OCI-M2 (cell line): ENCODE results near the gene NEB.

Experiments used
- DNase-seq: peaks from one replicate; lab custom pipeline; 2025; ENCODE audit not compliant: unreplicated experiment; lab: John Stamatoyannopoulos, UW

Gene NEB, protein sequence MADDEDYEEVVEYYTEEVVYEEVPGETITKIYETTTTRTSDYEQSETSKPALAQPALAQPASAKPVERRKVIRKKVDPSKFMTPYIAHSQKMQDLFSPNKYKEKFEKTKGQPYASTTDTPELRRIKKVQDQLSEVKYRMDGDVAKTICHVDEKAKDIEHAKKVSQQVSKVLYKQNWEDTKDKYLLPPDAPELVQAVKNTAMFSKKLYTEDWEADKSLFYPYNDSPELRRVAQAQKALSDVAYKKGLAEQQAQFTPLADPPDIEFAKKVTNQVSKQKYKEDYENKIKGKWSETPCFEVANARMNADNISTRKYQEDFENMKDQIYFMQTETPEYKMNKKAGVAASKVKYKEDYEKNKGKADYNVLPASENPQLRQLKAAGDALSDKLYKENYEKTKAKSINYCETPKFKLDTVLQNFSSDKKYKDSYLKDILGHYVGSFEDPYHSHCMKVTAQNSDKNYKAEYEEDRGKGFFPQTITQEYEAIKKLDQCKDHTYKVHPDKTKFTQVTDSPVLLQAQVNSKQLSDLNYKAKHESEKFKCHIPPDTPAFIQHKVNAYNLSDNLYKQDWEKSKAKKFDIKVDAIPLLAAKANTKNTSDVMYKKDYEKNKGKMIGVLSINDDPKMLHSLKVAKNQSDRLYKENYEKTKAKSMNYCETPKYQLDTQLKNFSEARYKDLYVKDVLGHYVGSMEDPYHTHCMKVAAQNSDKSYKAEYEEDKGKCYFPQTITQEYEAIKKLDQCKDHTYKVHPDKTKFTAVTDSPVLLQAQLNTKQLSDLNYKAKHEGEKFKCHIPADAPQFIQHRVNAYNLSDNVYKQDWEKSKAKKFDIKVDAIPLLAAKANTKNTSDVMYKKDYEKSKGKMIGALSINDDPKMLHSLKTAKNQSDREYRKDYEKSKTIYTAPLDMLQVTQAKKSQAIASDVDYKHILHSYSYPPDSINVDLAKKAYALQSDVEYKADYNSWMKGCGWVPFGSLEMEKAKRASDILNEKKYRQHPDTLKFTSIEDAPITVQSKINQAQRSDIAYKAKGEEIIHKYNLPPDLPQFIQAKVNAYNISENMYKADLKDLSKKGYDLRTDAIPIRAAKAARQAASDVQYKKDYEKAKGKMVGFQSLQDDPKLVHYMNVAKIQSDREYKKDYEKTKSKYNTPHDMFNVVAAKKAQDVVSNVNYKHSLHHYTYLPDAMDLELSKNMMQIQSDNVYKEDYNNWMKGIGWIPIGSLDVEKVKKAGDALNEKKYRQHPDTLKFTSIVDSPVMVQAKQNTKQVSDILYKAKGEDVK (N-terminal part only)

DNA sequence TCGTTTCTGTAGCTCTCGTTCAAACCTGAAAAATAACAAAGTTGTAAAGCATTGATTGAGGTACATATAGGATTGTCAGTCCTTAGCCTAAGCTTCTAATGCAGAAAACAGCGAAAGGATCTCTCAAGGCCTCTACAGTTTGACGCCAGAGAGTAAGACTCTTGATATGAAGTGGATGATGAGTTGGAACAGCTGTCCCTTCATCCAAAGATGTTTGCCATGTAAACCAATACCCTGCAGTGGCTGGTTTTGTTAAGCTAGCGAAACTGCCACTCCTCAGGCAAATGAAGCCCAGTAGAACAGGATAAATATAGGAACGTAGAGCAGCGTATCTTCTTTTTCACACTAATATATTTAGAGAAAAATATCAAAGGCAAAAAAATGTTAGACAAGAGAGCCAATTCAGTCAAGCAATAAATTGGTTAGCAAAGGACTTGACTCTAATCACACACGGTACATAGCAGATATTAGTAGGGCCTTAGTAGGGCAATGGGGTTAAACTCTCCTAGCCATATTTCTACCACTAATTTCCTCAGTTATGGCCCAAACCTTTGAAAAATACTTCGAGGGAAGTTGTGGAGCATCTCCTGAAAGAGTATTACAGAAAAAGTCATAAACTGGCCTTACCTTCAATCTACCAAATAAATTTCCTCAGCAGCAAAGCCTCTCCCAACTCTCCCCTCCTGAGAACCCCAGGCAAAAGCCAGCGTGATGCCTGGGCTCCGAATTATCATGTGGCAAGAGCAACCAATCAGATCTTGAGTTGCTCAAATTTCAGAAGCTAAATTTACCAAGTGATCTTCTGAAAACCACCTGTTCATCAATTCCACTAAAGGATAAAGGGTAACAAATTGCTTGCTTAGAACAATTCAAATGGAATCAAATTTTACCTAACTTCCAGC is at the start of gene NEB:
NEB (minus strand) TSS at position 706 of the 902 bp plus-strand sequence. CDS start 1,320 bp downstream, outside the sequence.
- no peak for DNase-seq

DNA sequence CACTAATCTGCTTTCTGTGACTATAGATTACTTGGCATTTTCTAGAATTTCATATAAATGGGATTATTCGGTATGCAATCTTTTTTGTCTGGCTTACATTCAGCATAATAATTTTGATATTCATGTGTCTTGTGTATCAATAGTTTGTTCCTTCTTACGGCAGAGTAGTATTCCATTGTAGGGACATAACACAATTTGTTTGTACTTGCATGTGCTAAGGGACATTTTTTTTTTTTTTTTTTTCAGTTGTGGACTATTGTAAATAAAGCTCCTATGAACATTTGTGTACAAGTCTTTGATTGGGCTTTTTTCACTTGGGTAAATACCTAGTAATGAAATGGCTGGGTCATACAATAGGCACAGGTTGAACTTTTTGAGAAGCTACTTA is 48.9 kb upstream of the NEB start:
- DNase-seq = no peak

DNA sequence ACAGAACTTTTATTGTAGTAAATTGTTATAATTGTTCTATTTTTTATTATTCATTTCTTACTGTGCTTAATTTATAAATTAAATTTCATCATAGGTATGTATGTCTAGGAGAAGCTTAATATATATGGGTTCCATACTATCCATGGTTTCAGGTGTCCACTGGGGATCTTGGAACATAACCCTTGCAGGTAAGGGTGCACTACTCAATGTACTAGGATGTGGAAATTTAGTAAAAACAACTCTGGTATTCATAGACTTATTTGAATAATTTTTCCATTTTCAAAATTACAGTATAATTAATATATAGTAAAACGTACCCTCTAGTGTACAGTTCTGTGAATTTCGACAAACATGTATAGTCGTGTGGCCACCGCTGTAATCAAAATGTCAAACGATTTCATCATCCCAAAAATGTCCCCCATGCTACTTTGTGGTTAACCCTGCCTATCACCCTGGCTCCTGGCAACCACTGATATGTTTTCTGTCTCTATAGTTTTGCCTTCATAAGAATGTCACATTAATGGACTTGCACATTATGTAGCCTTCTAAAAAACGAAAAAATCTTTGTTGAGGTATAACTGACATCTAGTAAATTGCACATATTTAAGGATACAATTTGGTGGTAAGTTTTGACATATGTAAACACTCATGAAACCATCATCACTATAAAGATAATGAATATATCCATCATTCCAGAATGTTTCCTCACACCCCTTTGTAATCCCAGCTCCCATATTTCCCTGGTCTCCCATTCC is 48.3 kb upstream of the NEB start:
- no peak for DNase-seq

DNA sequence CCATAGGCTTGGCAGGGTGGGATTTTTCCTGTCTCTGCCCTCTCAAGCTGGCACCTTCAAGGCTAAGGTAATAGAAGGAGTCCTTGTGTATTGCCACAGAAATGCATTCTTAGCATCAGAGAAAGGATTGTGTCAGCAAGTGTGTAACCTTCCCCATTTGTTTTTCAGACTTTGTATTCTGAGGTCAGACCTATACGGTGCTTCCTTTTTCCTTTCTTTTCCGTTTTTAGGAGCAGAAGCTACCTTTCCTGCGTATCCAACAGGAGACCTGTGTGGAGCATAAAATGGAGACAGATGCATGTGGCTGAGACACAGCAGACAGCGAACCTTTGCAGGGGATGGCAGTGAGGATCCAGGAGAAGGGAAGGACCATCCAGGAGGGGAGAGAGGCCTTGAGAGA is 47.4 kb upstream of the NEB start:
- DNase-seq = no peak

DNA sequence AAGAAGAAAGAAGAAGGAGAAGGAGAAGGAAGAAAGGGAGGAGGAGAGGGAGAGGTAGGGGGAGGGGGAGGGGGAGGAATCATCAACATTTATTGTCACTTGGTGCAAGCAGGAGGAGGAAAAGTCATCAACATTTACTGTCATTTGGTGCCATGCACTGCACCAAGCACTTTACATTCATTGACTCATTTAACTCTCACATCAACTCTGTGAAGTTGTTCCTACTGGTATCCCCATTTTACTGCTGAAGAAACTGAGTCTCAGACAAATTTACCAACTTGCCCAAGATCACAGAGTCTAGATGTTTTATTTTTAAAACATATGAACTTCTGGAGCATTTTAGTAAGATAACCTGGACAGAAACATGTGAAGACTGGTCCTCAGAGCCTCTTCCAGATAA is 46.7 kb upstream of the NEB start:
- no peak for DNase-seq

DNA sequence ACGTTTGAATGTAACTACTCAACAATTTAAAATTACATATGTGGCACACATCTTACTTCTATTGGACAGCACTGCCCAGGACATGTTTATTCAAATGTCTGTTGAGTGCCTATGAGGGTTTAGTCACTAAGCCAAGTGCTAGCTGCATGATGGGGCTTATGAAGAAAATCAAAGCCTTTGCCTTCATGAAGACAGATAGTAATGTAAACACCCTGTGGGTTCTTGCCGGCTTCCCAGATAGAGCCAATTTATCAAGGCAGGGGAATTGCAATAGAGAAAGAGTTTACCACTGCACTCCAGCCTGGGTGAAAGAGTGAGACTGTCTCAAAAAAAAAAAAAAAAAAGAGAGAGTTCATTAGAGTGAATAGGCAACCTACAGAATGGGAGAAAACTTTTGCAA is 43.7 kb upstream of the NEB start:
- no peak for DNase-seq

DNA sequence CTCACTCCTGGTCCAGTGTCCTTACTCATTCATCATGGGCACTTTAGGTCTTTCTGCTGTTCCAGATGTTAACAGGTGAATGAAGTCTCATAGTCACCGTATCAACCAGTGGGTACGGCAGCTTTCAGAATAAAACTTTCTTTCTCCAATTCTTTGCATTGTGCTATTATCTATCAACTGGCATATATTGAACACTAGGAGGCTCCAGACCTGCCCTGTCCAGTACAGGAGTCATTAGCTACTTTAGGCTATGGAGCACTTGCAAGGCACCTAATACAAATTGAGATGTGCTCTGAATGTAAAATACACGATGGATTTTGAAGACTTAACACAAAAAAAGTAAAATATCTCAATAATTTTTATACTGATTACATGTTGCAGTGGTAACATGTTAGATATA is 43.2 kb upstream of the NEB start:
- no peak for DNase-seq

DNA sequence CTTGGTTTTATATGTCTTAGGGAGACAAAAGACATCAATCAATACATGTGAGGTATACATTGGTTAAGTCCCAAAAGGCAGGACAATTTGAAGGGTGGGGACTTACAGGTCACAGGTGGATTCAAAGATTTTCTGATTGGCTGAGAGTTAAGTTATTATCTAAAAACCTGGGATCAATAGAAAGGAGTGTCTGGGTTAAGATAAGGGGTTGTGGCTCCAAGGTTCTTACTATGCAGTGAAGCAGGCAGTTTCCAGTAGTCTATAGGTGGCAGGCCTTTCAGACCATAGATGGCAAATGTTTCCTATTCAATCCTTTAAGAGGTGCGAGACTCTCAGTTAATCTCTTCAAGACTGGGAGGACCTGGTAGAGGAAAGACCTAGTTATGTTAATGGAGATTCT is 42.1 kb upstream of the NEB start:
- DNase-seq = no peak

DNA sequence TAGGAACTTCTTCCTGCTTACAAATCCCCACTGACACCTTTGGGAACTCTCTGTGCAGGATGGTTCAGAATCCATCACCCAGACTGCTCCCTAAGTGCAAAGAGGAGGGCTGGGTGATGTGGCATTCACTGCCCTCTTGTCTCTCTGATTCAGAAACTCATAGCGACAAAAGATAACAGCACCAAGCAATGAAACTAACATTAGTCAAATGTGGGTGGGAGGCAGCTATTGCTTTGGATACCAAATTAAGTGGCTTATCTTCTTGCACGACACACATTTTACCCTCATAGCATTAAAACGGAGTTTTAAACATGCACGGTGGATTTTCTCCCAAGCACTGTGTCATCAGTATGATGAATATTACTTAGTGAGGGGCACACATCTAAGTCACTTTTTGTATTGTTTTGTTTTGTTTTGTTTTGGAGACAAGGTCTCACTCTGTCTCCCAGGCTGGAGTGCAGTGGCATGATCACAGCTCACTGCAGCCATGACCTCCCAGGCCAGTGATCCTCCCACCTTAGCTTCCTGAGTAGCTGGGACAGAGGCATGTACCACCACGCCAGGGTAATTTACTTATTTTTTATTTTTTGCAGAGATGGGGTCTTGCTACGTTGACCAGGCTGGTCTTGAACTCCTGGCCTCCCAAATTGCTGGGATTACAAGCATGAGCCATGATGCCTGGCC is 40.9 kb upstream of the NEB start:
- DNase-seq = no peak

DNA sequence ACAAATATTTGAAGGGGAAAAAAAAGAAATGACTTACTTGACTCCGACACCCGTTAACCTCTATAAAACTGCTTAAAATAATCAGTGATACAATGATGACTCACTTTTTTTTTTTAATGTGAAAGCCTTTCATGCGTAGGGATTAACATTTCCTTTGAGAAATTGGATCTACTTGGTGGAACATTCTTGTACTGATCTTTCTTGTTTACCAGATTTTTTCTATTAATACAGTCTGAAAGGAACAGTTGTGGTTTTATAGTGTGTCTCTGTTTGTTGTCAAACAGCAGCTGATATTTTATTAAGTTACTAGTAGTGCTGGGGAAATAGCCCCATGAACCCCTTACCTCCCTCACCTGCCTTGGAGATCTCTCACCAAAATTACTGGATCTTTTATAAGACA is 40.2 kb upstream of the NEB start:
- DNase-seq = no peak

DNA sequence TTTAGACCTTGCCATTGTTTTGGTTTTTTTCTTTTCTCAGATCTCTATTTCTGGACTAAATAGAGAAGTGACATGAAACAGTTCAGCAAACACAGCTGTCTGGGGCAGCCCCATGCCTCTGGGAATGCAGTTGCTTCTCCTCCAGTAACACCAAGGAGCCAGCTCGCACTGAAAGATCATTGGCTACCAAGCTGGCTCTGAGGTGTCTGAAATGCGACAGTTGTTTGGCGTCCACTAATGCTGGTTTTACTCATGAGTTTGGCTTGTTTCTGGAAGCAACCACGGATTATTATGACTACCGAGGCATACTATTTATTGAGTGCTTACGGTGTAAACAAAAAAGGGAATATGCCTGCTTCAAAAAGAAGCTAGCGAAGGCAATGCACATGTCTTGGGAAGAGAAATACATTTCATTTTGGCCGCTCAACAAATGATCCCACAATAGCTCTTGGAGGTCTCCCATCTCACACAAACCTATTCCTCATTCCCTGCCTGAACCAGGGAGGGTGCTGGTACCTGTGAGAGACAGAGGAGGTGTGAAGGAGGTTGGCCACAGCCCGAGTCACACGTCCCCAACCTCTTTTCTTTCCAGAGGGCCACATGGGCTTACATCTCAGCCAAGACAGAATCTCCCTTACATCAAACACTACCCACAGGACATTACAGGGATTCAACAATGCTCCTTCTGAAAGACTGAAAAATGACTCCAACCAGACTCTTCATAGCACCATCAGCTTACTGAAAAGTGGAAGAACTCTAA is 37.5 kb upstream of the NEB start:
- DNase-seq = no peak

DNA sequence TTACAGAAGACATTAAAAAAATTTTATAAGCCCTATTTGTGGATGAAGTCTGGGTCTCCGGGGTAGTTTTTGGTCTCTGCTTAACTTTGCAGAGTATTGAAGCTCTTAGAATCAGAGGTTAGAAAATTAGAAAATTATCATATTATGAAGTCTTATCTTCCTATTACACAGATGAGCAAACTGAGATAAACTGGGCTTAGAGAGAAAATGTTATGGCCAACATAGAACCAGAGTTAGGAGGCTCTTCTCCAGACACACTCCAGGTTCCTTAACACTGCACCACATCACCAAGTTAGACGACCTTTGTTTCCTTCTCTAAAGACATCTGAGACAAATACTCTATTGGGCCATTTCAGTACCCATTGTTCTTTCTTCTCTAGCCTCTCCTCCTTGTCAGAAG is 36.7 kb upstream of the NEB start:
- no peak for DNase-seq

DNA sequence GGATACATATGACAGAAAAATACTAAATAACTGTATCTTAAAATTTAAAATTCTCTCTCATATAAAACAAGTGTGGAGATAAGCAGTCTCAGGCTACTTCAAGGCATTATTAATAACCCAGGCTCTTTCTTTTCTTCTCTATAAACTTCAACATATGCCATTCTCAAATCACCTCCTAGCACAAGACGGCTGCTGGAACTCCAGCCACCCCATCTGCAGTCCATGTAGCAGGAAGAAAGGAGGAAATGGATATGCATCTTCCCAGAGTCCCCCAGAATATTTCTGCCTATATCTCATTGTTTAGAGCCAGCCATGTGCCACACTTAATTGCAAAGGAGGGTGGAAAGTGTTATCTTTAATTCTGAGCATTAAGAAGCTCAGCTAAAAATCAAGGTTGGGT is 35.3 kb upstream of the NEB start:
- DNase-seq = no peak

DNA sequence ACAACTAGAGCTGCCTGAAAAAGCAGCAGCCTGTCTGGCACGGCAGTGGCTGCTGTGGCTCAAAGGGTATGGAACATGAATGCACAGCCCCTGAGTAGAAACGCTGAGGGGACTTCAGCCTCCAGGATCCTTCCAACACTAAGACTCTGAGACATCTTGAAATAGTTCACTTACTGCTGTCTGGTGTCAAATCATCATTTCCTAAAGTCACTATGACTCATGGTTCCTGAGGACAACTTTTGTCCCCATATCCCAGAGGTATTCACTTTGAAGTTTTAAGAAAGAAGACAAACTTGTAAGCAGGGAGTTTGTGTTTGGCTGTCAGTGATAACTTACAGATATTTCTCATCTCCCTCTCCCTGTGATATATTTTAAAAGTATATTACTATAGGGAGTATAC is 33.3 kb upstream of the NEB start:
- DNase-seq = no peak

DNA sequence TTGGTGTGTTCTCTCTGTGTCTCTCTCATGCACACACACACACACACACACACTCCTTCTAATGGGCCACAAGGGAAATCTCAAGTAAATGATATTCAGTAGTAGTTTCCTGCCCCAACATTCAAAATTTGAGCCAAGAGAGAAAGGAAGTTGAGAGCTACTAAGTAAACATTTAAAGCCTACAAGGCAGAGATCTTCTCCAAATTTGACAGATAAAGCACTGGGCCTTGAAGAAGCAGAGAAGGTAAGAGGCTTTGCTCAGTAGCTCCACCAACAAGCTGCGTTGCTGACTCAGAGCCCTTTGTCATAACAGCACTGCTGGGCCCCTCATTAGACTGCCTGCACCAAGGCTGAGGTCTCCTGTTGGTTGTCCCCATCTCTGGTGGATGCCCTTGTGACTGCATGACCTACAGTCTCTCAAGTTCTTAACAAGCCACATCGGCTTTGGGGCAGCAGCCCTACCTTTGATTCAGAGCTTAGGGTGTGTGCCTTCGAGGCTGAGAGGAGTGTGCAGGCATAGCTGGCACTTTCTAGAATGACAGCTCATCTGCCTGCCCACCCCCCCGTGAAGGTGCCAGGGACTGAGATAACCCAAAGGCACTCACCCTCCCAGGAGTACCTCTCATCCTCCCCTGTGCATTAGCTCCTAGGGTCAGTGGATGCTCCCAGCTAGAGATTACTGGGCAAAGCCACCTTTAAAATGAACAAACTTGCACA is 32.3 kb upstream of the NEB start:
- no peak for DNase-seq

DNA sequence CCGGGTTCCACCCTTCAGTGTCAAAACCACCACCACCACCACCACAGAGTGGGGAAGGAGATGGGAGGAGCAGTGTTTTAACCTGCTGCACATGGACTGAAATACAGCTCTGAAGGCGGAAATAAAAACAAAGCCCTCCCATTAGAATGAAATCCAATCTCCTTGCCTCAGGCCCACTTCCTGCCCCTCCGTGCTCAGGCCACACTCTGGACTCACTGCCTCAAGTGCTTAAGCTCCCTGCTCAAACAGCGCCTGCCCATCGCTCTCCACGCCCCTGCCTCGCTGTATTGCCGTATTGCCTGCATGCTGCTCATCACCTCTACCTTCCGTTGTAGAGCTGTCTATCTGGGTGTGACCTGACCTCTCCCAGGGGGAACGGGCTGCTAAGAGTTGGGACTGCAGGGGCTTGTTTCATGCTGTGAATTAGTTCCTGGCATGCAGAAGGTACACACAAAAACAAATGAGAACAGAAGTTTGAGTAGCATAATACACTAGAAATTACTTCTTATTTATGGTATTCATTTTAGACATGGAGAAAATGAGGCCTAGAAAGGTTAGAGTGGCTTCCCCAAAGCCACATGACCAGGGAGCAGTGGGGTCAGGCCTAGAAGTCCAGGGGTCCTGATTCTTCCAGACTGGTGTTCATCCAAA is 31.6 kb upstream of the NEB start:
- DNase-seq = no peak

DNA sequence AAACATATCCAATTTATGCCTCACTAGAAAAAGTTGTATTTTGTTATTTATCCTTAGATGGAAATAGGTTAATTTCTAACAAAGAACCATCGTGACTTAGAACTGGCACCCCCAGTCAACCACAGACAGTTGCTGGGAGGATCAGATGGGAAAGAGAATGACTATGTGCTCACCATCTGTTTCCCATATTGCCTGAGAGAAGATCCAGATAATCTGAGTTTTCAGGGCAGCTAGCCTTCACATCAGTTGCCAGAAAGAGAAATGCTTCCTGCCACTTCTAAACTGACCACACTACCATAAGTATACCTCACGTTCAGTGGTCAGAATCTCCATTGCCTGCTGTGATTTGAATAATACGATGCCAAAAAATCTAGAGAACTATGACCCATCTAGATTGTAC is 28.4 kb upstream of the NEB start:
- DNase-seq = no peak
